Islet of Langerhans (tissue), 1 donor: ENCODE measurements around the gene UTP11.
"Not testable (repeated sequence)": the region's sequence is repeated elsewhere in the genome, so short reads cannot be mapped to it uniquely, and the experiment has no call there.

ENCODE experiments used
- FAIRE-seq: peaks from one replicate; lab custom pipeline; 2011; peaks lifted over from hg19 to GRCh38; lab: Jason Lieb, UNC

UTP11 gene

DNA sequence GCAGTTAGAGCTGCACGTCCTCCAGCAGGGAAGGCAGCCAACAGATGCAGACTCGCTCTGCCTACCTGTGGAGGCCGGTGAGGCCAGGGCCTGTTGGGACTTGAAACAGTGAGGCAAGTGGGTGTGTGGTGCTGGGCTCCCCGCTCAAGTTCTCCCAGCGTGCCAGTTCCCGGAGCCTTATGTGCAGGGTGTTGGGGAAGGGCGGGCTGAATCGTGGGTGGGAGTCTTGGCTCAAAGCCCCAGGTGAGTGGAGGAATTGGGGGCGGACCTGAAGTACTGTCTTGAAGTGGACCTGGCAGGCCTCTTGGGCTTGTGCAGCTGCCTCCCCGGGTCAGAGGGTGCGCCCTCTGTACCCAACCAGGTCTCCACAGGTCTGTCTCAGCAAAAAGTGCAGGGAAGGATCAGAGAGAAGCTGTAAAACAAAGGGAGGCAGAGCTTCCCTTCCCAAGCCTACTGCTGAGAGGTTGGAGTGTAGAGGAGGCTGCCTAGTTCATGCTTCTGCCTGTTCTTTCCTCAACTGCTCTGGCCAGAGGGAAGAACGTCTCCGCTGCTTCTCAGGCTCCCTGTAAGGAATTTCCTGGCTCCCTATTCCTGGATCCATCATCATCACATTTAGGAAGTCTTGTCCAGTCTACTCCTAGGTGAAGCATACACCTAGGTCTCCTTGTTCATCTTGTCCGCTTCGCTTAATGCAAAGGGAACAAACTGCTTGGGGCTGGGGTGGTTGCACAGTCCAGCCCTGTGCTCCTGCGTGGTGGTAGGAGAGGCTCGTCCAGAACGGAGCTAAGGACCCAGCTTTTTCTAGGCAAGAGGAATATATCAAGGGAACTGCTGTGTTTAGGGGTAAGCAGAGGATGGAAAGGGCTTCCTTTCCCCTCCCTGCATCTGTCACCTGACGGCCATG, 14.9 kb downstream of the UTP11 start:
- FAIRE-seq, result no peak

DNA sequence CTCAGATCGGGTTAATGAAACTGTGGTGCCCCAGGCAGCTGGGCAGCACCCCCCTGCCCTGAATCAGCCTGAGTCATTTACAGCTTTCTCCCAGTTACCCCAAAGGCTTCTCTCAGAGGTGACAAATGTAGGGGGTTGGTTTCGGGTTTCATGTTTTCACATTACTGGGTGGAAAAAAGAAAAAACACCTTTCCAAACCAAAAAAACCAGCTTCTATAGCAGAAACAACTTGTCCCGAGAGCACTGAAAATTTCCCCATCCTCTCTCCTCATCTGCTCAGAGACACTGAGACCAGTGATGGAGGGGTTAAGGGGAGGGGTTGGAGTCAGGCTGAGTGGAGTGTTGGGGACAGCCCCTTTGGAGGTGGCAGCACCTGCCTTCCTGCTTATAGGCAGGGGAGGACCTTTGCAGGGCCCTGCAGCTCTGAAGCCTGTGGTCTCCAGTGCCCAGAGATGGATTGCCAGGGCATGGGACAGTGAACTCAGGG, 15.6 kb downstream of the UTP11 start:
- FAIRE-seq, result no peak

DNA sequence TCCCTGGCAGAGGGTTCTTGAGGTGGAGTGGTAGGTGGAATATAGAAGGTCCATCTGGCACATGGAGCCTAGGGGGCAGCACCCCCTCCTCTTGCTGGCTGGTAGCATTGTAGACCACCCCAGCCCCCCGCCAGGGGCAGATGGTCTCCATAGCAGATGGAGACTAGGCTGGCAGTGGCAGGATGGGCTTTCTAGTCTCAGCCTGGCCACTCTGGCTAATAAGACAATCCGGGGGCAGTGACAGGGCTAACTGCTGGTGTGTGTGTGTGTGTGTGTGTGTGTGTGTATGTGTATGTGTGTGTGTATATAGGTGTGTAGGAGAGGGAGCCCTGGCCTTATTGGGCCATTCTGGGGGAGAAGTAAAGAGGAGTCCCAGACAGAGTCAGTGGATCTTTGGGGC, 16.1 kb downstream of the UTP11 start:
- FAIRE-seq, result no peak

DNA sequence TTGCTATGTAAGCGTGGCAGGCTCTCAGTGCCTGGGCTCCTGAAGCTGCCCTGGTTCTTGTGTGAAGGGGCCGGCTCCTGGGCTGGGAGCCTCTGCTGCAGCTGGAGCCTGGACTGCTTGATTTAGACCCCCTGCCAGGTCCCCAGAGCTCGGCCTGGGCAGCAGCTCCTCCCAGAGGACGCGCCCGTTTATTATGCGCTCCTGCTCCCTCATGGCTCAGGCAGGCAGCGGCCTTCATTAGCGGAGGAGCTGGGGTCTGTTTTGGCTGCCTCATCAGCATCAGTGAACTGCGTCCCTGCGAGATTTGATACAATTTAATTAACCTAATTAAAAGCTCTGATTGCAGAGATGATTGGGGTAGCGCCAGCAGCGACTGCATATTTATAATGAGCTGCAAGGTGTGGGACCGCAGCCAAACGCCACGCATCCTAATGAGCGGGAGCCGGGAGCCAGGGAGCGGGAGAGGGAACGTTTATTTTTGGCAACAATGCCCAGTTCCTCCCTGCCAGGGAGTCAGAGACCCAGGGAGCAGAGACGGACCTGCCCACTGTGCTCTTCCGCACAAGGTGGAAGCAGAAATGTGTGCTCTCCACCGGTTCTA, 16.6 kb downstream of the UTP11 start:
- FAIRE-seq, result no peak

DNA sequence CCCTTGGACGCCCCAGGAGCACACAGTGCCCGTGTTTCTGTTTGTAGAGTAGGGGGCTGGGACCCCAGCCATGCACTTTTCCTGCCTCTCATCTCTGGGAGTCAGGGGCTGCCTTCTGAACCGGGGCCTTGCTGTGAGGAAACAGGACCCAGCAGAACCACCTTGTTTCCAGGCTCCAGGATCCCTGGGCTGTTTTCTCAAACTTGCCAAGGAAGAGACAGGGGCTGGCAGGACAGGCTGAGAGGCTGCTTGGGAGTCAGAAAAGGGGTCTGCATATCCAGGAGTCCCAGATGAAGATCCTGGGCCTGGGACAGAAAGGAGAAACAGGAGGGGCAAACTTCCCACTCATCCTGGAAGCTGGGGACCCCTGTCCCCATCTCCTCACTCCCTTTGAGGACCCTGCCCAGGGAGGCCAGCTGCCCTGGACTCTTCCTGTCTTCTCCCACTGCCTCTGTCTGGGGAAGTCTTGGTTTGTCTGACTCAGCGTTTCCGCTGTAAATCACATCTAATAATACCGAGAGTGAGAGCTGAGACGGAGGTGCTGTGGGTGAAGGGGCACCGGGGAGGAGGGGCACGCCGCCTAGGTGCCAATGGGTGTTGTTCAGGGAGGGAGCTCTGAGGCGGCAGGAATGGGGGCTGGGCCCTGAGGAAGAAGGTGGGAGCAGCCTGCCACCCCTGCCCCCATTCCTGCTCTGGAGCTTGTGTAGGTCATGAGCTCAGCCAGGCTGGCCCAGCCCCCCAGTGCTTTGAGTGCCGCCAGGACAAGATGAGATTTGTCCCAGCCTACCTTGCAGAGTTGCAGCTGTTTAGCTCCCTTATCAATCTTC, 17.4 kb downstream of the UTP11 start:
- FAIRE-seq, result no peak

DNA sequence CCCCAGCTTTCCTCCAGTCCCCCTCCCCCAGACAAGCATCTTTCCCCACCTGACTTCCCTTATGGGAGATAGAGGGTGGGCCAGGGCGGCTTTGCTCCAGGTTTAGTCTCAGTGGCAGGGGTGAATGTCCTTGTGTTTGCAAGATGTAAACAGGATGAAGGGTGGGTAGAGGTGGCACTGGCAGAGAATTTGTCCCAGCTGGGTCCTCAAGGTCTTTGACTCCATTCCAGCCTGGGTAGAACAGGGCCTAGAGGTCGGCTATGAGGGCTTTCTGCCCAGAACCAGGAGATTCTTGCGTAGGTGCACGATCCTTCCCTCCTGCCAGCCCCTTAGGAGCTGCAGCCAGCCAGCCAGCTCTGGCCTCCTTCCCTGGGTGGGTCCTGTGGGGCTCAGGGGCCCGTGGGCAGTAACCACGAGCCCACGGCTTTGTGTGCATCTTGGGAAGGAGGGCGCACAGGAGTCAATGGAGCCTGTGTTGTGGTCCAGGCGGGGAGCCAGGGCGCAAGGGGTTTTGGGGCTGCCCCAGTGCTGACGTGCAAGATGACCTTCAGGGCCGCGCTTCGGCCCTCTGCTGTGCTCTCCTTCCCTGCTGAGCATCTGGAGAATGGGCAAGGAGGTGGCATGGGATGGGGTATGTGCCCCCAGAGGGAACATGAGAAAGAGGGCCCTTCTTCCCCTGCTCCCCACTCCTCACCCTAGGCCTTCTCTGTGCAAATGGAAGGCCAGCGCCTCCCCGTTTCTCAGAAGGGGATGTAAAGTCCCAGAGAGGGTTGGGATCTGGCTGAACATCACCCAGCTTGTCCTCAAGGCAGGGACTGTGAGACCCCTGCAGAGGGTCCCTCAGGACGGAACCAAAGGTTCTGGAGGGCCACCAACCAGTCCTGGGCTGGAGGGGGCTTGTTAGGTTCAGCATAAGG, 18.3 kb downstream of the UTP11 start:
- FAIRE-seq, result no peak

DNA sequence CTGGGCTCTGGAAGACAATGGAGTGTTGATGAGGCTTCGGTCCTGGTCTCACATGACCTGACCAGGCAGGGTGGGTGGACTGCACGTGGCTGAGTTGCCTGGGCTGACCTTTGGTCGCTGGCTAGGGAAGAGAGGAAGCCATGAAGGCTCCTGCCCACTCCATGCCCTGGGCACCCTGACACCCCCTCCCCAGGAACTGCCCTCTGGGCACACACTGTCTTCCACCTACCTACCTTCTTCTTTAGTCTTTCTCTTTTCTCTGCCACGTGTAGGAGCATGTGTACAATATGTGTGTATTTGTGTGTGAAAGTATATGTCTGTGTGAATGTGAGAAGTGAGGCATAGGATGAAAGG, 19.0 kb downstream of the UTP11 start:
- no peak for FAIRE-seq

DNA sequence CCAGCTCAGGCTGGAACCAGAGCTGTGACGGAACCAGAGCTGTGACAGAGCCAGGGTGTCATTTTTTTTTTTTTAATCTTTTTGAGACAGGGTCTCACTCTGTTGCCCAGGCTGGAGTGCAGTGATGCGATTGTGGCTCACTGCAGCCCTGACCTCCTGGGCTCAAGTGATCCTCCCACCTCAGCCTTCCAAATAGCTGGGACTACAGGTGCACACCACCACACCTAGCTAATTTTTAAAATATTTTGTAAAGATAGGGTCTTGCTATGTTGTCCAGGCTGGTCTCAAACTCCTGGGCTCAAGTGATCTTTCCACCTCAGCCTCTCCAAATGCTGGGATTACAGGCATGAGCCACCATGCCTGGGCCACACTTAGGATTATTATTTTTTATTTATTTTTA, 20.5 kb downstream of the UTP11 start:
- not testable (repeated sequence) for FAIRE-seq

DNA sequence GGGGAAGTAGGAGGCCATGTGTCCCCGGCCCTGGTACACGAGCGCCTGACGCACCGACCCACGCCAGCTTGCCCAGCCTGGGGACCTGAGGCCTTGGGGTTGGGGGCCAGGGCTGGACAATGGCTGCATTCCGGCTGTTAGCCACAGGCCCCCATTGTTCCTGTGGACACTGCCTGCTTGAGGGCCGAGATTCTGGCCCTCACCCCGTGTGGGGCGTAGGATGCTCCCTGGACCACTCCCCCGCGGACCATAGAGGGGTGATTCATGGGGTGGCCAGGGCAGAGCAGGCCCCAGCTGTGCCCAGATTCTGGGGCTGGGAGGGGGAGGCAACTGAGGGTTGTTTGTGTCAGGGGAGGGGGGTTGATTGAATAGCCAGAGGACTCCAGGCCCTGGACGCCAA, 22.3 kb downstream of the UTP11 start:
- no peak for FAIRE-seq

DNA sequence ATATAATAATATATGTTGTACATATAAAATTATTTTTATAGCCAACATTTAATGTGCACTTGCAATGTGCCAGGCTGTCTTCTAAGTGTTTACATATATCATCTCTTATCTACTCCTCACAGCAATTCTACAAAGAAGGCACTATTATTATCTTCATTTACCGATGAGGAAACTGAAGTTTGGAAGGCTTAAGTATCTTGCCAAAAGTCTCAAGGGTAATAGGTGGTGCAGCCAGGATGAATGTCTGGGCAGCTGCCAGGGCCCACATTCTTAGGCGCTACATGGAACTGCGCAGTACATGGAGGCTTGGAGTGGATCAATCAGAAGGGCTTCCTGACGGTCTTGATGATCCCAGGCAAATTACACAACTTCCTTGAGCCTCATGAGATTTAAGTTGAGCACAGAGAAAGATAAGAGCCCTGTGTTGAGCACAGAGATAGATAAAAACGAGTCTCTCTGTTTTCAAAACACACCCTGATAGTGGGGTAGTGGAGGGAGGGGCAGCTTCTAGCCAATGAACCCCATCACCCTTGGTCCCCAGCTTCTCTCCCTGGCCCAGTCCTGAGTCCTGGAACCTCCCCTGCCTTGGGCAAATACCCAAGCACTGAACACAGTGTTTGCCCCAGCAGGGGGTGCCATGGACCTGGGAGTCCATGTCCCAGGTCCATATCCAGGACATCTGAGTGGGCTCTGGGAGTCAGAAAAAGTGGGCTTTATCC, 24.8 kb downstream of the UTP11 start:
- FAIRE-seq, result no peak

DNA sequence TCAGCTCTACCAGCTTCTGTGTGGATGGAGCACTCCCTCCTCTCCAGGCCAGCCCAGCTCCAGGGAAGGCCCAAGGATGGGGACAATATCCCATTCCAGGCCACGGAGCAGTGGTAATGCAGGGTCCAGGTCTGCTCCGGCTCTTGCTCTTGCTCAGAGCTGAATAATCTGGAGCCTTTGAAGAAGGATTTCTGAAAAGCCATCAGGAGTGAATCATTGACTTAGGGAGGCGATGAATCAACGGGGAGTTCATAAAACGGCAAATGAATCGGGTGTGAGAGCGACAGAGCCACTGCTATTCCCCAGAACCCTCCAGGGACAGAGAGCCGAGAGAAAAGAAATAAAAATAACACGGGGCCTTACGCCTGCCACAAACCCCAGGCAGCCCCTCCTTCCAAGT, 26.3 kb downstream of the UTP11 start:
- no peak for FAIRE-seq

DNA sequence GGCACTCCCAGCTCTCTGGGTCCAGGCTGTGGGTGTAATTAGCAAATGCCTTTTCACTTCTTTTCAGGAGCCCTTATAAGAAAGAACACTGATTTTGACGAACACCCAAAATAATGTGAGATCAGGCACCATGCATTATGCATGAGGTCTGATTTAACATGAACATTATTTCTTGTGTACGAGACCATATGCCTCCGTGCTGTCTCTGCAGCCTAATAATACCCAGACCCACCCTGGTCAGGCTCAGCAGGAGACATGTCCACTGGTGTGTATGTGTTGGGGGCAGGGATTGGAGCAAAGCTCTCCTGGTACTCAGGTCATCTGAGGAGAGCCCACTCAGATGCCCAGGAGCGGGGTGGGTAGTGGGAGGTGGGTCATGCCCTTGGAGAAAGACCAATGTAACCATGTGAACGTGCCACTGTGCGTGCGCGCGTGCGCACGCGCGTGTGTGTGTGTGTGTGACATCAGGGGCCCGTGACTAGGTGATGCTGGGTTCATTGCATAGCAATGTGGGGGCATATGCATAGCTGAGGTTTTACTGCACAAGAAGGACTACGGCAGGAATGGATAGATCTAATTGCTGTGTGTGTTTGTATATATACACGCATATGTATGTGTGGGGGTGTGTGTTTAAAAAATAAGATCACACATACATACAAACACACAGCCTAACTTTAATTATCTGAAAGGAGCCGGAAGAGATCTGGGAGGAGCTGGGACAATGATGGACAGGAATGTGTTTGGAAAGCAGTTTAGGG, 27.0 kb downstream of the UTP11 start:
- FAIRE-seq, result no peak

DNA sequence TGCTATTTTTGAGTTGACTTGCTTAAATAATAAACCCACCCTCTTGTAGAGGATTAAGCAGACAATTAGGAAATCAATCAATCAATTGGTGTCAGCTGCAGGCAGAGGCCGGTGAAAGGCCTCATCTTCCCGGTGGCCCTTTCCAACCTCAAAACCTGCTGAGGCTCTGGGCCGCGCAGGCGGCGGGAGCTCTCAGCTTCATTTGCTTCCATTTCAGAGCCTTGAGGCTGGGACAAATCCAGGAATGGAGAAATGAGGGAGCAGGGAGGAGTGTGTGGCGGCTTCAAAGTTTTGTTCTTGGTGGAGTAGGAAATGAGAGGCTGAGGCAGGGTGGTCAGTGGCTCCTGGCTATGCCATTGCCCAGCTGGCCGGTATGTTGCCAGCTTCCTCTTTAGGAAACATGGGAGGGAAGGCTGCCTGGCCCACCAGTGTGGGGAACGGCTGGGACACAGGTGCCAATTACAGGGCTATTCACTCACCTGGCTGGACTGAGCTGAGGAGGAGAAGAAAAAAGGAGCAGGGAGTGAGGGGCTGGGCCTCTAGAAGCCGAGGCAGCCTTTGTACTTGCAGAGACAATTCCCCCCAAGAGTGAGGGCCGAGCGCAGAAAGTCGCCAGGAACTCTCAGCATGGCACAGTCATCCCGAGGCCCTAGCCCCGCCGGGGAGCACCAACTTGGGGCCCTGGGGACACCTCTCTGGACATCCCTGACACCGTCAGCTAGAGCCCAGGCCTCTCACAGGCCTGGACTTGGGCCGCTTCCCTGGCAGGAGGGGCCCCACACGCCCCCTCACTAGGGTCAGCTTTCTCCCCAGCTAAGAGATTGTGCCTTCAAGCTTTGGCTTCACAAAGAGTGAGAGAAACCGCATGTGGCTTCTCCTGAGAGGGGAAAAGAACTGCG, 29.7 kb downstream of the UTP11 start:
- FAIRE-seq, result no peak

DNA sequence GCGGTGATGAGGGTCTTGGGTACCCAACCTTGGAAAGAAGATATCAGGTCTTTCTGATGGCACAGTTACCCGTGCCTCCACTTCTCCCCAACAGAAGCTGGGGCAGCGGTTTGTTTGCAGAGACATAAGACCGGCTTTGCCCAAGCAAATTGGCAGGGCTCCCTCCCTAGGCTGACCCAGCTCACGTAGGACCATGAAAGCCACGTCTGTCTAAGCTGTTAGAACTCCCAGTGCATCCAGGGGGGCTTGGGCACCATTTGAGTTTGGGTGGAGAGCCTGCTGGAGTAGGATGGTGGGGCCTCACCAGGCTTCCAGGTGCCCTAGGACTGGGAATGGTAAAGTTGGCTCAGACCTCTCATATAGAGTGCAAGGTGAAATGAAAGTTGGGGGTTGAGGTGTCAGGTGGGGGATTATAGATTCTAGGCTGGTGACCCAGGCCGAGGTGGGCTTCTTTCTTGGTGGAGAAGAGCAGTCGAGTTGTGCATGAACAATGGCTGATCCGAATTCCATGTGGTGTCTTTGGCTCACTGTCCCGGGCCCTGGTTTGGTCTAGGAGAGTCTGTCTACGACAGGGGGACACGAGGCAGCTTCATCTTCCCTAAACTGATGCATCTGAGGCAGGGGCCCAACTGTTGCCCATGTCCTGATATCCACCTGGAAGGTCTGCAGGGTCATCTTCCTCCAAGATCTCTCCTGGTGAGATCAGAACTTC, 30.7 kb downstream of the UTP11 start:
- FAIRE-seq, result no peak

DNA sequence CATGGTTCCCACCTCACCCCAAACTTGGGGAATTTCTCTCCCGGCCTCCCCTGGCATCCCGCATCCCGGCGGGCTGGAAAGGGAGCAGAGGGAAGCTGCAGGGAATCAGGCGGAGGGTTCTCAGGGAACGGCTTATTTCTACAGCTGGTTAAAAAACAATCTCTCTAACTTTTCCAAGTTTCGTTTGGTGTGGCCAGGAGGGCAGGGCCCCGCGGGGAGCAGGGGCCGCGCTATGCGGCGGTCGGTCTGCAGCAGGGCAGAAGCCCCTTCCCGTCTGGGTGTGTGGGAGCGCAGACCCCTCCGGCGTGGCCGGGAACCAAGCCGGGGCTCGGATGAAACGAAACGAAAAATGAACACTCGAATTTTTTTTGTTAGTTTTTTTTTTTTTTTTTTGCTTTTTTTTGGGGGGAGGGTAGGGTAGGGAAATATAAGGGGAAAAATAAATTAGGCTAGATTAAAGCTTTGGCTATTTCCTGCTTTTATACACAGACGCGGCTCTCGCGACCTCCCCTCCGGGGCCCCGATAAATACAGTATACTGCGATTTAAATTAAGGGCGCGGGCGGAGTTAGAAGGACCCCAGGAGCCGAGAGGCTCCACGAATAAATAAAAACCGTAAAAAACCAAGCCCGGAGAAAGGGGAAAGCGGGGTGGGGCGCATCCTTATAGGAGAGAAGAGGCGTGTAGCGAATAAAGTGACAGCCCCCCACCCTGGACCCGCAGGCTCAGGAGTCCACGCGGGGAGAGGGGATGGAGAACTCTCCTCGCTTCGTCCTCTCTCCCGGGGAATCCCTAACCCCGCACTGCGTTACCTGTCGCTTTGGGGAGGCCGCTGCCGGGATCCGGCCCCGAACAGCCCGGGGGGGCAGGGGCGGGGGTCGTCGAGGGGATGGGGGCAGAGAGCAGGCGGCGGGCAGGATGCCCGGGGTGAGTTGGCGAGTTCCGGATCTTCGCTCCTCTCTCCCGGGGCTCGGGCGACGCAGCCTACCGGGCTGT, 32.0 kb downstream of the UTP11 start:
- FAIRE-seq, result no peak

DNA sequence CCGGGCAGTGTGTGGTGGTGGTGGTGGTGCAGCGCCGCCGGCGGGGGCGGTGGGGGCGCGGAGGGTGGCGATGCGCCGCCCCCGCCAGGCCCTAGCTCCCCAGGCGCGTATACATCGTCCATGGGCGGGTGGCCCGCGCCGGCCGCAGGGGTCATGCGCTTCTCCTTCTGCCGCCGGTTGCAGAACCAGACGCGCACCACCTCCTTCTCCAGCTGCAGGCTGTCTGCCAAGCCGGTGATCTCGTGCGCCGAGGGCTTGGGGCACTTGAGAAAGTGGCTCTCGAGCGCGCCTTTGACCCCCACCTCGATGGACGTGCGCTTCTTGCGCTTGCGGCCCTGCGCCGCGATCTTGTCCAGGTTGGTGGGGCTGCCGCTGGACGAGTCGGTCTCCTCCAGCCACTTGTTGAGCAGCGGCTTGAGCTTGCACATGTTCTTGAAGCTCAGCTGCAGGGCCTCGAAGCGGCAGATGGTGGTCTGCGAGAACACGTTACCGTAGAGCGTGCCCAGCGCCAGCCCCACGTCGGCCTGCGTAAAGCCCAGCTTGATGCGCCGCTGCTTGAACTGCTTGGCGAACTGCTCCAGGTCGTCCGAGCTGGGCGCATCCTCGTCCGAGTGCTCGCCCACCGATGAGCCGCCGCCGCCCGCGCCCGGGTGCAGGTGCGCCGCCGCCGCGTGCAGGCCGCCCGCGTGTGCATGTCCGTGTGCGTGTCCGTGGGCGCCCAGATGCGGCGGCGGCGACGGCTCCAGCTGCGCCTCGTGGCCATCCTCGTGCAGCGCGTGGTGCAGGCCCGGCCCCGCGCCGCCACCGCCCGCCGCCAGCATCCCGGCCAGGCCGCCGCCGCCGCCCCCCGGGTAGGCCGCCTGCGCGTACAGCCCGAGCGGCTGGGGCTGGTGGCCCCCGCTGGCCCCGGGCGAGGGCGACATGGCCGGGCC, 33.1 kb downstream of the UTP11 start:
- FAIRE-seq, result no peak
